Lower lobe of right lung (tissue), 2 donors: ENCODE data around the gene ERP27. TPM values are rescaled to one million over a fixed set of nuclear protein-coding genes. Genes with fewer than 3 reads are reported as not detected.
A peak's percentile ranks its signal among the peaks of the same experiment; 100 is the strongest.

ENCODE experiments used
- ATAC-seq, 2 donors: fragments of 200-7000 bp; cut with Tn5 transposase; one replicate each; pipeline ENCODE4 v1.9.1; 2020 to 2022; ENCODE audit warnings: mild to moderate bottlenecking in 2 of 2, moderate library complexity in 2 of 2
- DNase-seq: peaks from one replicate; pipeline ENCODE4 v3.0.0-alpha.2; 2020
- H3K27ac ChIP-seq: fragments of 200-600 bp; one replicate; pipeline ENCODE4 v1.8.0; 2022
- H3K27me3 ChIP-seq: fragments of 200-600 bp; one replicate; pipeline ENCODE4 v1.8.0; 2022; ENCODE audit warnings: low read depth
- H3K36me3 ChIP-seq: fragments of 200-600 bp; one replicate; pipeline ENCODE4 v1.8.0; 2022; ENCODE audit warnings: mild to moderate bottlenecking
- H3K4me1 ChIP-seq: fragments of 200-600 bp; one replicate; pipeline ENCODE4 v1.8.0; 2022
- H3K4me3 ChIP-seq: fragments of 200-600 bp; one replicate; pipeline ENCODE4 v1.8.0; 2022; ENCODE audit warnings: mild to moderate bottlenecking
- H3K9me3 ChIP-seq: fragments of 200-600 bp; one replicate; pipeline ENCODE4 v1.8.0; 2022
- CTCF ChIP-seq: fragments of 200-600 bp; IDR thresholded peaks from one replicate; pipeline ENCODE4 v1.8.0; 2022; ENCODE audit warnings: antibody characterized with exemption, mild to moderate bottlenecking
- intact Hi-C: fragments of 100-400 bp; cut with DNase I; formaldehyde crosslinking; loops from one replicate; pipeline ENCODE4 v1.11.0; 2022
- total RNA-seq: library from RNA; stranded (reverse); fragmentation: NEBNext Ultra II Directional; extraction: Animal tissue kit (Norgen Biotek cat#: 25700); gene quantifications from one replicate; pipeline ENCODE4 v1.2.1, GENCODE V29; 2021
- donor health status: DM: no; HTN: yes; CAD: no; lungs with severe emphysema.

Gene ERP27
- total RNA-seq, 1 donor from 2014 or later = 16.2 TPM

GRCh38 chr12:14904854-14905253 is 33.5 kb downstream of the ERP27 start:
- no peaks in the 10 kb centered on the region for H3K27me3 ChIP-seq
- peaks cover 34% of the 10 kb centered on the region for H3K4me1 ChIP-seq
- ATAC-seq = peak in 1 of 2 donors; percentile 23
- DNase-seq = no peak
- peak overlapping the region; percentile 41 for H3K27ac ChIP-seq
- no peaks in the 10 kb centered on the region for H3K9me3 ChIP-seq
- H3K36me3 ChIP-seq = no peaks in the 10 kb centered on the region
- H3K4me3 ChIP-seq = peak overlapping the region; percentile 13
- no peak for TF ChIP-seq CTCF
- intact Hi-C loops = no loop called here

- Histone ChIP-seq H3K4me1 (peaks cover 34% of the 10 kb centered on the region), H3K9me3 (no peaks in the 10 kb centered on the region), H3K4me3 (no peak overlapping the region), H3K27ac (no peak overlapping the region), H3K27me3 (no peaks in the 10 kb centered on the region), H3K36me3 (no peaks in the 10 kb centered on the region)
- ATAC-seq = peak in 1 of 2 donors; percentile 55
- DNase-seq = no peak
- no peak for TF ChIP-seq CTCF
- intact Hi-C loops = no loop called here
Observed at GRCh38 chr12:14903386-14904098, 34.8 kb downstream of the ERP27 start.

GRCh38 chr12:14902465-14902864 is 35.9 kb downstream of the ERP27 start:
- intact Hi-C loops = no loop called here
- Histone ChIP-seq H3K27me3 (no peaks in the 10 kb centered on the region), H3K36me3 (no peaks in the 10 kb centered on the region), H3K4me3 (no peak overlapping the region), H3K9me3 (no peaks in the 10 kb centered on the region), H3K4me1 (peaks cover 34% of the 10 kb centered on the region), H3K27ac (no peak overlapping the region)
- TF ChIP-seq CTCF = no peak
- DNase-seq (no peak), ATAC-seq (no peak)

- Histone ChIP-seq H3K36me3 (no peaks in the 10 kb centered on the region), H3K9me3 (no peaks in the 10 kb centered on the region), H3K27ac (peak overlapping the region; percentile 39), H3K27me3 (no peaks in the 10 kb centered on the region), H3K4me3 (no peak overlapping the region), H3K4me1 (peaks cover 38% of the 10 kb centered on the region)
- intact Hi-C loops = no loop called here
- DNase-seq = no peak
- no peak for TF ChIP-seq CTCF
- ATAC-seq = no peak
Observed at GRCh38 chr12:14901228-14901562, 37.1 kb downstream of the ERP27 start.

- H3K4me1 ChIP-seq = peaks cover 36% of the 10 kb centered on the region
- ATAC-seq = no peak
- intact Hi-C loops = no loop called here
- no peaks in the 10 kb centered on the region for H3K27me3 ChIP-seq
- H3K27ac ChIP-seq = no peak overlapping the region
- DNase-seq = no peak
- H3K36me3 ChIP-seq = no peaks in the 10 kb centered on the region
- H3K4me3 ChIP-seq = no peak overlapping the region
- no peaks in the 10 kb centered on the region for H3K9me3 ChIP-seq
- no peak for TF ChIP-seq CTCF
Observed at GRCh38 chr12:14900521-14901227, 37.7 kb downstream of the ERP27 start.
